Vagina (tissue), 2 donors: ENCODE measurements around the gene BRINP2.

Experiments used
- POLR2A ChIP-seq, 2 donors: fragments of 450-650 bp; IDR thresholded peaks; one replicate each; pipeline ENCODE4 v1.6.1; 2017; ENCODE audit warnings: antibody characterized with exemption in 2 of 2, mild to moderate bottlenecking in 2 of 2, moderate library complexity in 2 of 2
- POLR2AphosphoS5 ChIP-seq, 2 donors: sonication (generic); formaldehyde crosslinking; IDR thresholded peaks; one replicate each; pipeline ENCODE4 v1.9.0; 2017; ENCODE audit warnings: antibody characterized with exemption in 2 of 2, mild to moderate bottlenecking in 2 of 2, low read depth in 1 of 2; ENCODE audit not compliant: insufficient read depth in 1 of 2
- TF ChIP-seq, protein P1 (sequence below), 3 experiments: fragments of 450-650 bp in 2 of 3; fragments of 200-600 bp in 1 of 3; sonication (generic) in 1 of 3; IDR thresholded peaks; one replicate each; pipeline ENCODE4 v1.5.1; 2017 to 2019; ENCODE audit warnings: antibody characterized with exemption in 3 of 3, mild to moderate bottlenecking in 2 of 3, moderate library complexity in 2 of 3

DNA sequence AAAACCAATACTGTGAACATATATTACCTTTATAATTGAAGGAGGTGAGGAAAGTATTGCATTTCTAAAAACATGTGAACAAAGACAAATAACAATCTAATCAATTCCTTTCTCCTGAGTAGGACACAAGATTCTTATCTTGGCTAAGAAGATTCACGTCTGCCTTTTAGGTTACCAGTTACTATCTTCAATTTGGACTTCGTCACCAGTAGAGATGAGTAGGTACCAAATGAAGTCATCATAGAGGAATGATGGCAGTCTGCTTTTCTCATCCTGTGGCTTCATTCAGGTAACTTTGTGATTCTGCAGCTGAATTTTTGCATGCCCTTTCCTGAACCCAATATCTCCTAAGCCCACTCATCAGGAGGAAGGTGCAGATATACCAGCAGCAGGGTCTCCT, 38.6 kb upstream of the BRINP2 start:
- TF ChIP-seq, protein P1, sequence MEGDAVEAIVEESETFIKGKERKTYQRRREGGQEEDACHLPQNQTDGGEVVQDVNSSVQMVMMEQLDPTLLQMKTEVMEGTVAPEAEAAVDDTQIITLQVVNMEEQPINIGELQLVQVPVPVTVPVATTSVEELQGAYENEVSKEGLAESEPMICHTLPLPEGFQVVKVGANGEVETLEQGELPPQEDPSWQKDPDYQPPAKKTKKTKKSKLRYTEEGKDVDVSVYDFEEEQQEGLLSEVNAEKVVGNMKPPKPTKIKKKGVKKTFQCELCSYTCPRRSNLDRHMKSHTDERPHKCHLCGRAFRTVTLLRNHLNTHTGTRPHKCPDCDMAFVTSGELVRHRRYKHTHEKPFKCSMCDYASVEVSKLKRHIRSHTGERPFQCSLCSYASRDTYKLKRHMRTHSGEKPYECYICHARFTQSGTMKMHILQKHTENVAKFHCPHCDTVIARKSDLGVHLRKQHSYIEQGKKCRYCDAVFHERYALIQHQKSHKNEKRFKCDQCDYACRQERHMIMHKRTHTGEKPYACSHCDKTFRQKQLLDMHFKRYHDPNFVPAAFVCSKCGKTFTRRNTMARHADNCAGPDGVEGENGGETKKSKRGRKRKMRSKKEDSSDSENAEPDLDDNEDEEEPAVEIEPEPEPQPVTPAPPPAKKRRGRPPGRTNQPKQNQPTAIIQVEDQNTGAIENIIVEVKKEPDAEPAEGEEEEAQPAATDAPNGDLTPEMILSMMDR (IDR thresholded peaks at IDR 0.05): no peak
- TF ChIP-seq POLR2AphosphoS5 (IDR thresholded peaks at IDR 0.05; ENCODE audit: insufficient read depth in 1 of 2, low read depth in 1 of 2) (no peak), POLR2A (IDR thresholded peaks at IDR 0.05) (no peak)
